ENCODE data around the gene APLNR. TPM values are rescaled to one million over a fixed set of nuclear protein-coding genes. Genes with fewer than 3 reads are reported as not detected.

The APLNR gene
- total and polyA plus RNA-seq, 4 donors = 3.2 to 39.4 (median 4.0) TPM

GRCh38 chr11:57260937-57261783 is 24.1 kb upstream of the APLNR start:
- Histone ChIP-seq H3K4me3 (ENCODE audit: low read depth in 1 of 3, low read length in 3 of 3) (no peak overlapping the region), H3K36me3 (ENCODE audit: control insufficient read depth in 4 of 4, insufficient read depth in 3 of 4, low read depth in 1 of 4, low read length in 3 of 4) (no peaks in the 10 kb centered on the region), H3K27me3 (ENCODE audit: control insufficient read depth in 4 of 4, insufficient read depth in 4 of 4, low read length in 3 of 4) (no peaks in the 10 kb centered on the region), H3K9ac (ENCODE audit: low read depth in 1 of 2, low read length in 2 of 2) (no peak overlapping the region), H3K4me1 (ENCODE audit: control insufficient read depth in 4 of 4, insufficient read depth in 4 of 4, low read length in 3 of 4) (no peaks in the 10 kb centered on the region), H3K27ac (ENCODE audit: low read depth in 1 of 2, low read length in 2 of 2) (no peak overlapping the region), H3K9me3 (ENCODE audit: control insufficient read depth in 4 of 4, low read length in 3 of 4) (peaks cover 0 to 3% (median 0%) of the 10 kb centered on the region in 4 donors)
- no peak for DNase-seq (ENCODE audit: low spot score)
- TF ChIP-seq ZBTB33 (IDR thresholded peaks at IDR 0.05) (no peak), YY1 (IDR thresholded peaks at IDR 0.05) (no peak), FOXA1 (IDR thresholded peaks at IDR 0.05) (no peak), REST (IDR thresholded peaks at IDR 0.05) (no peak), TAF1 (conservative IDR thresholded peaks at IDR 0.05) (no peak), HNF4A (conservative IDR thresholded peaks at IDR 0.05) (no peak), MAX (IDR thresholded peaks at IDR 0.05) (no peak)
- WGBS = 64% methylated on average over 5 of the region's 5 CpGs

- H3K27me3 ChIP-seq (ENCODE audit: control insufficient read depth in 4 of 4, insufficient read depth in 4 of 4, low read length in 3 of 4) = no peaks in the 10 kb centered on the region
- peaks cover 0 to 6% (median 0%) of the 10 kb centered on the region in 4 donors for H3K4me1 ChIP-seq (ENCODE audit: control insufficient read depth in 4 of 4, insufficient read depth in 4 of 4, low read length in 3 of 4)
- H3K4me3 ChIP-seq (ENCODE audit: low read depth in 1 of 3, low read length in 3 of 3) = no peak overlapping the region
- DNase-seq (ENCODE audit: low spot score) = no peak
- H3K9ac ChIP-seq (ENCODE audit: low read depth in 1 of 2, low read length in 2 of 2) = no peak overlapping the region
- no peak overlapping the region for H3K27ac ChIP-seq (ENCODE audit: low read depth in 1 of 2, low read length in 2 of 2)
- peaks cover 0 to 3% (median 0%) of the 10 kb centered on the region in 4 donors for H3K9me3 ChIP-seq (ENCODE audit: control insufficient read depth in 4 of 4, low read length in 3 of 4)
- no peaks in the 10 kb centered on the region for H3K36me3 ChIP-seq (ENCODE audit: control insufficient read depth in 4 of 4, insufficient read depth in 3 of 4, low read depth in 1 of 4, low read length in 3 of 4)
- TF ChIP-seq MAX (IDR thresholded peaks at IDR 0.05) (no peak), HNF4G (IDR thresholded peaks at IDR 0.05) (no peak), SP1 (IDR thresholded peaks at IDR 0.05) (no peak), TAF1 (conservative IDR thresholded peaks at IDR 0.05) (no peak), YY1 (IDR thresholded peaks at IDR 0.05) (no peak), REST (IDR thresholded peaks at IDR 0.05) (no peak), CTCF (IDR thresholded peaks at IDR 0.05; ENCODE audit: low read depth, low read length, missing input control) (no peak), EGR1 (IDR thresholded peaks at IDR 0.05; ENCODE audit: low read depth in 2 of 2) (no peak), NR2F2 (IDR thresholded peaks at IDR 0.05) (no peak), FOXA2 (IDR thresholded peaks at IDR 0.05) (no peak)
Measured at GRCh38 chr11:57256119-57256518, 19.1 kb upstream of the APLNR start.

All from liver (tissue), 9 donors.